ENCODE data around the gene C2CD2L. TPM values are rescaled to one million over a fixed set of nuclear protein-coding genes. Genes with fewer than 3 reads are reported as not detected.
"Not testable (repeated sequence)": the region's sequence is repeated elsewhere in the genome, so short reads cannot be mapped to it uniquely, and the experiment has no call there.

The C2CD2L gene
- total RNA-seq, 1 experiment from 2014 or later: 40.4 TPM

GRCh38 chr11:119149018-119149785, 42.1 kb downstream of the C2CD2L start, which contains the start of gene ABCG4:
TSS of gene ABCG4 (plus strand) at chr11:119149052. CDS start at chr11:119149966, 914 bp downstream.
- no peak for DNase-seq (ENCODE audit: low spot score)

GRCh38 chr11:119149786-119150275, 42.7 kb downstream of the C2CD2L start:
- no peak for DNase-seq (ENCODE audit: low spot score)

- DNase-seq (ENCODE audit: low spot score): no peak
These were observed 44.9 kb downstream of the C2CD2L start for GRCh38 chr11:119152043-119152442.

GRCh38 chr11:119152604-119153003, 45.5 kb downstream of the C2CD2L start:
- DNase-seq (ENCODE audit: low spot score): no peak

GRCh38 chr11:119153049-119153818, 46.1 kb downstream of the C2CD2L start:
- DNase-seq (ENCODE audit: low spot score): no peak

- DNase-seq (ENCODE audit: low spot score): no peak
These were observed 47.0 kb downstream of the C2CD2L start for GRCh38 chr11:119154178-119154577.

- no peak for DNase-seq (ENCODE audit: low spot score)
These were observed 48.8 kb downstream of the C2CD2L start for GRCh38 chr11:119155733-119156492.

- no peak for DNase-seq (ENCODE audit: low spot score)
These were observed 49.4 kb downstream of the C2CD2L start for GRCh38 chr11:119156496-119156895.

- DNase-seq (ENCODE audit: low spot score): peak; percentile 48
These were observed 49.9 kb downstream of the C2CD2L start for GRCh38 chr11:119157063-119157462.

- DNase-seq (ENCODE audit: low spot score): no peak
These were observed 51.3 kb downstream of the C2CD2L start for GRCh38 chr11:119158467-119158866.

GRCh38 chr11:119160151-119160550, 53.0 kb downstream of the C2CD2L start:
- no peak for DNase-seq (ENCODE audit: low spot score)

GRCh38 chr11:119161871-119162270, 54.7 kb downstream of the C2CD2L start:
- DNase-seq (ENCODE audit: low spot score): no peak

- DNase-seq (ENCODE audit: low spot score): no peak
These were observed 59.4 kb downstream of the C2CD2L start for GRCh38 chr11:119166368-119167076.

- not testable (repeated sequence) for DNase-seq (ENCODE audit: low spot score)
These were observed 59.9 kb downstream of the C2CD2L start for GRCh38 chr11:119167077-119167458.

- no peak for DNase-seq (ENCODE audit: low spot score)
These were observed 60.8 kb downstream of the C2CD2L start for GRCh38 chr11:119167933-119168332.

Other genes with a start within 250 kb of the C2CD2L start
- gene CXCR5, start 223.5 kb upstream of the C2CD2L start, total RNA-seq (2014; rRNA removed; shearing (Covaris generic)): not detected in 2 replicates
- gene BCL9L, start 181.4 kb upstream of the C2CD2L start, total RNA-seq (2014; rRNA removed; shearing (Covaris generic)): 77.9 and 94.4 TPM in 2 replicates
- 0.31 TPM in 1 of 2 replicates, not detected in the other for gene UPK2, start 151.0 kb upstream of the C2CD2L start, total RNA-seq (2014; rRNA removed; shearing (Covaris generic))
- gene FOXR1, start 135.6 kb upstream of the C2CD2L start, total RNA-seq (2014; rRNA removed; shearing (Covaris generic)): not detected in 2 replicates
- 40.3 and 40.9 TPM in 2 replicates for gene CENATAC, start 109.2 kb upstream of the C2CD2L start, total RNA-seq (2014; rRNA removed; shearing (Covaris generic))
- gene RPS25, start 89.0 kb upstream of the C2CD2L start, total RNA-seq (2014; rRNA removed; shearing (Covaris generic)): 404 and 493 TPM in 2 replicates
- gene TRAPPC4, start 88.6 kb upstream of the C2CD2L start, total RNA-seq (2014; rRNA removed; shearing (Covaris generic)): 60.5 and 75.0 TPM in 2 replicates
- 41.3 and 45.0 TPM in 2 replicates for gene SLC37A4, start 76.5 kb upstream of the C2CD2L start, total RNA-seq (2014; rRNA removed; shearing (Covaris generic))
- 161 TPM in 2 replicates for gene HYOU1, start 50.1 kb upstream of the C2CD2L start, total RNA-seq (2014; rRNA removed; shearing (Covaris generic))
- 32.6 and 47.8 TPM in 2 replicates for gene VPS11, start 39.5 kb upstream of the C2CD2L start, total RNA-seq (2014; rRNA removed; shearing (Covaris generic))
- 21.9 and 25.1 TPM in 2 replicates for gene HMBS, start 22.5 kb upstream of the C2CD2L start, total RNA-seq (2014; rRNA removed; shearing (Covaris generic))
- gene DPAGT1, start 5.5 kb upstream of the C2CD2L start, total RNA-seq (2014; rRNA removed; shearing (Covaris generic)): 67.2 and 93.2 TPM in 2 replicates
- gene HINFP, start 14.2 kb downstream of the C2CD2L start, total RNA-seq (2014; rRNA removed; shearing (Covaris generic)): 15.5 and 16.9 TPM in 2 replicates
- gene ABCG4, start 41.7 kb downstream of the C2CD2L start, total RNA-seq (2014; rRNA removed; shearing (Covaris generic)): not detected in 2 replicates
- gene NLRX1, start 61.4 kb downstream of the C2CD2L start, total RNA-seq (2014; rRNA removed; shearing (Covaris generic)): 13.1 and 21.1 TPM in 2 replicates
- gene NHERF4, start 78.1 kb downstream of the C2CD2L start, total RNA-seq (2014; rRNA removed; shearing (Covaris generic)): 1.8 TPM in 2 replicates
- 6.5 and 8.3 TPM in 2 replicates for gene CBL, start 99.0 kb downstream of the C2CD2L start, total RNA-seq (2014; rRNA removed; shearing (Covaris generic))
- gene MCAM, start 209.8 kb downstream of the C2CD2L start, total RNA-seq (2014; rRNA removed; shearing (Covaris generic)): 6.4 and 9.9 TPM in 2 replicates
- gene RNF26, start 227.2 kb downstream of the C2CD2L start, total RNA-seq (2014; rRNA removed; shearing (Covaris generic)): 13.3 and 14.8 TPM in 2 replicates
- 0.47 and 0.56 TPM in 2 replicates for gene C1QTNF5, start 233.5 kb downstream of the C2CD2L start, total RNA-seq (2014; rRNA removed; shearing (Covaris generic))
- not detected in 2 replicates for gene MFRP, start 239.4 kb downstream of the C2CD2L start, total RNA-seq (2014; rRNA removed; shearing (Covaris generic))

Measured in HT-29 (cell line).